GM18873 (cell line): ENCODE data around the gene GPR17.
A peak's percentile ranks its signal among the peaks of the same experiment; 100 is the strongest.

Experiments
- ATAC-seq: cut with Tn5 transposase; IDR thresholded peaks from one replicate; pipeline ENCODE4 v1.9.1; 2021; ENCODE audit warnings: mild to moderate bottlenecking, moderate library complexity, moderate number of reproducible peaks; ENCODE audit not compliant: unreplicated experiment, low FRiP score

The GPR17 gene

GRCh38 chr2:127681288-127681804, 35.4 kb downstream of the GPR17 start:
- ATAC-seq = no peak

DNA sequence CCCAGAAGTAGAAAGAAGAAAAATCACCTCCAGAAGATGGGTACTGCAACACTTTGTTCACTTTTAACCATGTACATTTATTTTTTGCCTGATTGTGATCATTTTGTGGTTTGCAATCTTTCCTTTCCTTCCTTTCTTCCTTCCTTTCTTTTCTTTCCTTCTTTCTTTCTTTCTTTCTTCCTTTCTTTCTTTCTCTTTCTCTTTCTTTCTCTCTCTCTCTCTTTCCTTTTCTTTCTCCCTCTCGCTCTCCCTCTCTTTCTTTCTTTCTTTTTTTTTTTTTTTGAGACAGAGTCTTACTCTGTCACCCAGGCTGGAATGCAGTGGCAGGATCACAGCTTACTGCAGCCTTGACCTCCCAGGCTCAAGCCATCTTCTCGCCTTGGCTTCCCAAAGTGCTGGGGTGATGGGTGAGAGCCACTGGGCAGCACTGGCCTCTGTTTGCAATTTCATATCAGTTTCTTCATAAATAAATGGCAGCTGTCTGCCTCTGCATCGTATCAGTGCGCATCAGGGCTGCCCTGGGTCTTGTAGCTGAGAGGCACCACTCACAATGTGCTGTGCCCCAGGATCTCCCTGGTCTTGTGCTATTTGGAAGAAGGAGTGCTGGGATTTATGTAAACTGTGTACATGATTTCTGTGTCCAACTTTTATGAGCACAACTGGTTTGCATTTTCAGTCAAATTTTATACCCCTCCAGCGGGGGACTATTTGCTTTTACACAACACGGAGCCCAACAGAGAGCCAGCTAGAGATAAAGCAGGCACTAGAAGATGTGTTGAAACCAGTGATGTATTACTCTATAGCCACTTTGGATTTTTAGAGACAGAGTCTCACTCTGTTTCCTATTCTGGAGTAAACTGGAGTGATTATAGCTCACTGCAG, 36.3 kb downstream of the GPR17 start:
- ATAC-seq = no peak

GRCh38 chr2:127683056-127683455, 37.1 kb downstream of the GPR17 start:
- ATAC-seq = no peak

- no peak for ATAC-seq
Measured at GRCh38 chr2:127683757-127684156, 37.8 kb downstream of the GPR17 start.

GRCh38 chr2:127685410-127686080, 39.6 kb downstream of the GPR17 start:
- no peak for ATAC-seq

DNA sequence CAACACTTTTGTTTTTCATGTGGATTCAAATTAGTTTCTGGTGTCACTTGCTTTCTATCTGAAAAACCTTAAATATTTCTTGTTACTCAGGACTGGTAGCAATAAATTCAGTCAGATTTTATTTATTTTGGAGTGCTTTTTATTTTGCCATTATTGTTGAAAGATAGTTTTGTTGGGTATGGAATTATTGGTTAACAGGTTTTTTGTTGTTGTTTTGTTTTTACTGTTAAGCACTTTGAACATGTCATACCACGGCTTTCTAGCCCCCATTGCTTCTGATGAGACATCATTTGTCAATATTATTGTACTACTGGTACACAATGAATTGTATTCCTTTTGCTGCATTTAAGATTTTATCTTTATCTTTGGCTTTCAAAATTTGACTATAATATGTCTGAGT, 42.5 kb downstream of the GPR17 start:
- ATAC-seq = no peak

DNA sequence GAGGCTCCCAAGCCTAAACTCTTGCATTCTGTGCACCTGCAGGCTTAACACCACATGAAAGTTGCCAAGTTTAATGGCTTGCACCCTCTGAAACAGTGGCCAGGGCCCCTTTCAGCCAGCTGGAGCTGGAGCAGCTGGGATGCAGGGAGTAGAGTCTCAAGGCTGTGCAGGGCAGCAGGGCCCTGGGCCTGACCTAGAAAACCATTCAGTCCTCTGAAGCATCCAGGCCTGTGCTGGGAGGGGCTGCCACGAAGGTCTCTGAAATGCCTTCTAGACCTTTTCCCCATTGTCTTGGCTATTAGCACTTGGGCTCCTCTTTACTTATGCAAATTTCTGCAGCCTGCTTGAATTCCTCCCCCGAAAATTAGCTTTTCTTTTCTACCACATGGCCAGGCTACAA, 44.7 kb downstream of the GPR17 start:
- ATAC-seq = no peak

DNA sequence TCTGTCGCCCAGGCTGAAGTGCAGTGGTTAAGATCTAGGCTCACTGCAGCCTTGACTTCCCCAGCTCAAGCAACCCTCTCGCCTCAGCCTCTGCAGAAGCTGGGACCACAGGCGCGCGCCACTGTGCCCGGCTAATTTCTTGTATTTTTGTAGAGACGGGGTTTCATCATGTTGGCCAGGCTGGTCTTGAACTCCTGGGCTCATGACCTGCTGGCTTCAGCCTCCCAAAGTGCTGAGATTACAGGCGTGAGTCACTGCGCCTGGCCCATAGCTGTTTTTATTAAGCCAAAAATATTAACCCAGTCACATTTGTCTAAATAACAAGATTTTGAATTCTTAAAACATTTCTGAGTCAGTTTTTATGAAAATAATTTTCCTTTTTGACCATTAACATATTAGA, 49.0 kb downstream of the GPR17 start:
- ATAC-seq = no peak

DNA sequence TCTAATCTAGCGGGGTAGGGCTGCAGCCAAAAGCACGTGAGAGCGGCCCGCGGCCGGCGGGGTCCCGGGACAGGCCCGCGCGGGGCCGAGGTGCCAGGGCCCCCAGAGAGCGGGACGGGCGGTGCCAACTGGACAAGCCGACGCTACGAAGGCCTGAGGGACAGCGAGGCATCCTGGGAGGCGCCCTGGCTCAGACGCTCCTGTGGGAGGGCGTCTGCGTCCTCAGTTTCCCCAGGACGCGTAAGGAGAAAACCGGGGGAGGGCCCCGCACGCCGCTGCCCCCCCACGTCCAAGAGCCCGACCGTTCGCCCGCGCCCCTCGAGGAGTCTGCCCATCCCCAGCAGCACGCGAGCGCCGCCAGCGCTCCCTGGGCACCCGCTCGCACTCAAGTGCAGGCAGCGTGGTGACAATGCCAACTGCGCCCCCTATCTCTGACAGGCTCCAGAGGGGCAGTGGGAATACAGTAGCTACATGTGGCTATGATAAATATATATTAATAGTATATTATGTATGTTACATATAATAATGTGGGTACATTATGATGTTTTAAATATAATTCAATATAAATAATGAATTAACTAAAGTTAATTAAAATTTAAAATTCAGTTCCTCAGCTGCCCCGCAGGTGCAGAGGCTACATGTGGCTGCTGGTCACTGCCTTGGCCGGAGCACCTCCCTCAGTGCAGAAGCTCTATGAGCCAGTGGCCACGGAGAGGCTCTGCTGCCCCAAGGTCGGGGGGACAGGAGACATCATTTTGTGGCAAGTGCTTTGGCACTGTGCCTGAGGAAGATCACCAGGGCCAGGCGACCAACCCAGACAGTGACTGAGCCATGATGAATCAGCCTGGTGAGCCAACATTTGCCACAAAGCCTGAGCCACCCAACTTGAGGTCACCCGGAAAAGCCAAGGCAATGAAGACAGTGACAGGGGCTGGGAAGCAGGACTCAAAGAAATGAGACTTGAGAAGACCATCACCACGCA, 49.8 kb downstream of the GPR17 start:
- ATAC-seq = no peak

GRCh38 chr2:127697482-127698180, 51.7 kb downstream of the GPR17 start:
- ATAC-seq = no peak

DNA sequence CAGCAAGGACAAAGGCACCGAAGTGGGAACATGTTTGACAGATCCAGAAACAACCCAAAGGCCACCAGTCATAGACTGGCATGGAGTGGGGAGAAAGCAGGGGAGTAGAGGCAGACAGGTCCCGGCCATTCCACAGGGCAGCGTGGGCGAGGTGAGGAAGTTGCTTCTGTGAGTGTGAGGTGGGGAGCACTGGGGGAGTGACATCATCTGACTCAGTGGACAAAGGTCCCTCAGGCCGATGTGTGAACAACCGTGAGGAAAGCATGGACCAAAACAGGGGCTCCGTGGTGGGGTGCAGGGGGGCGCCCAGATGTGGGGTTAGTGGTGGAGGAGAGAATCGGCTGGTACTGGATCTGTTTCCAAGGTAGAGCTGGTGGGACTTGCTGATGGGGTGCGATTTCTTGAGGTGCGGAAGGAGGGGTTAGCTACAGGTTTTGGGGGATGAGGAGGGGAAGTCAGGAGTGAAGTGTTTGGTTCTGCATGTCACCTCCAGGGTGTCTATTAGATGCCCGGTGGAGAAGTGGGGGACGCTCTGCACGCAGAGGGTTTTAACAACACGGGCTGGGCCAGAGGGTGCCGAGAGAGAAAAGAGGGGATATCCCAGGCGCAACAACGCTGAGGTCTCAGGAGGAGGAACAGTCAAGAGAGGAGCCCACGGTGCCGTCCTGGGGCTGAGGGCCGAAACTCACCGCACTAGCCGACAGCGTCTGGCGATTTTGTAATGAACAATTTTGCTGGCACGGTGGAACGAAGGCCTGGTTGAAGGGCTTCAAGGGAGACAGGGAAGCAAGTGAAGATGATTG, 52.8 kb downstream of the GPR17 start:
- no peak for ATAC-seq

GRCh38 chr2:127700527-127701192, 54.7 kb downstream of the GPR17 start:
- peak; percentile 70 for ATAC-seq

DNA sequence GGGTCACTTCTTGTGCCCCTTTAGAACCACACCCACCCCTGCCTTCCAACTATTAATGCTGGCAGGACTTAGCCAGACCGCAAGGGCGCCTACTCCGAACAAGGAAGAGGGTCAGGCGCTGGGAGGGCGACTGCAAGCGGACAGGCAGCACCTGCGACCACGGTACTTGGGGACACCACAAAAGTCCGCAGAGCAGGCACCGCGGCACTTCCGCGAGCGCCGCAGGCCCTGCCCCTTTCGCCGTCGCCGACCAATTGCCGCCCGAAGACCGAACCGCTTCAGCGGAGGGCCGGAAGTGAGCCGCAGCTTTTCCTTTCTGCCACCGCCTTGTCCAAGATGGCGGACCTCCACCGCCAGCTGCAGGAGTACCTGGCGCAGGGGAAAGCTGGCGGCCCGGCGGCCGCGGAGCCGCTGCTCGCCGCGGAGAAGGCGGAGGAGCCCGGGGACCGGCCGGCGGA, 55.3 kb downstream of the GPR17 start, which contains the start of gene SFT2D3:
Gene SFT2D3, plus strand, starts transcription at position 305 of the 458 bp plus-strand sequence. Its CDS starts 32 bp downstream, at position 337.
- peak; percentile 57 for ATAC-seq

GRCh38 chr2:127701651-127702394, 55.9 kb downstream of the GPR17 start:
- ATAC-seq = peak; percentile 27
